PC-3 (cell line): ENCODE measurements around the gene PPP4R1.

Experiments used
- CTCF ChIP-seq: fragments of 300-600 bp; sonication (generic); conservative IDR thresholded peaks from 2 replicates; pipeline ENCODE4 v1.5.1; 2017; ENCODE audit warnings: antibody characterized with exemption, low read depth, mild to moderate bottlenecking, low read length
- EZH2 ChIP-seq: fragments of 300-600 bp; sonication (generic); IDR thresholded peaks from one replicate; pipeline ENCODE4 v1.6.1; 2017; ENCODE audit warnings: antibody characterized with exemption, mild to moderate bottlenecking, low read length; ENCODE audit not compliant: unreplicated experiment
- EZH2phosphoT487 ChIP-seq: fragments of 300-600 bp; sonication (generic); IDR thresholded peaks from 2 replicates; pipeline ENCODE4 v1.6.1; 2018; ENCODE audit warnings: mild to moderate bottlenecking, antibody characterized with exemption, low read length, borderline replicate concordance

- no peak for TF ChIP-seq CTCF
- no peak for TF ChIP-seq EZH2phosphoT487
- no peak for TF ChIP-seq EZH2
These were observed 2.7 kb upstream of the PPP4R1 start for GRCh38 chr18:9617006-9617542.
